C1 segment of cervical spinal cord (tissue), 14 donors: Measurements from ENCODE around the gene INTS6.
"Not testable (repeated sequence)": the region's sequence is repeated elsewhere in the genome, so short reads cannot be mapped to it uniquely, and the experiment has no call there.

Experiments used
- DNase-seq, 14 donors: peaks; one replicate each; lab custom pipeline; 2025; lab: John Stamatoyannopoulos, UW

The INTS6 gene

GRCh38 chr13:51415339-51415738 is 37.5 kb downstream of the INTS6 start:
- not testable (repeated sequence) for DNase-seq

DNA sequence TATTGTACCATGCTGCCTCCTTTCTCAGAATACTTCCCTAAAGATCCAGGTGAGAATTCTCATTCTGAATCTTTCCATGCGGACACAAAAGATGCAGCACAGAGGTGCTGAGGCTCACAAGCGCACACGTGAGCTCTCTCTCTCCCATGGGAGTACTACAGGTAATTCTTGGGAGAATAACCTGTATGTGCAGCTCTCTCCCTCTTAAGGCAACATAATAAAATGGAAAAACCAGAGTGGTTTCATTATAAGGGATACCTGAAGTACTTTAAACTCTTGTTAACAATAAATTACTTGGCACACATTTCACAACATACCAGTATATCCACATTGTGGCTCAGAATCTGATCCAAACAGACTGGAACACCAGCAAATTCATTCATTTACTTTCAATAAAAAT is 40.4 kb downstream of the INTS6 start:
- no peak for DNase-seq

GRCh38 chr13:51405176-51405575 is 47.7 kb downstream of the INTS6 start:
- DNase-seq, result no peak

DNA sequence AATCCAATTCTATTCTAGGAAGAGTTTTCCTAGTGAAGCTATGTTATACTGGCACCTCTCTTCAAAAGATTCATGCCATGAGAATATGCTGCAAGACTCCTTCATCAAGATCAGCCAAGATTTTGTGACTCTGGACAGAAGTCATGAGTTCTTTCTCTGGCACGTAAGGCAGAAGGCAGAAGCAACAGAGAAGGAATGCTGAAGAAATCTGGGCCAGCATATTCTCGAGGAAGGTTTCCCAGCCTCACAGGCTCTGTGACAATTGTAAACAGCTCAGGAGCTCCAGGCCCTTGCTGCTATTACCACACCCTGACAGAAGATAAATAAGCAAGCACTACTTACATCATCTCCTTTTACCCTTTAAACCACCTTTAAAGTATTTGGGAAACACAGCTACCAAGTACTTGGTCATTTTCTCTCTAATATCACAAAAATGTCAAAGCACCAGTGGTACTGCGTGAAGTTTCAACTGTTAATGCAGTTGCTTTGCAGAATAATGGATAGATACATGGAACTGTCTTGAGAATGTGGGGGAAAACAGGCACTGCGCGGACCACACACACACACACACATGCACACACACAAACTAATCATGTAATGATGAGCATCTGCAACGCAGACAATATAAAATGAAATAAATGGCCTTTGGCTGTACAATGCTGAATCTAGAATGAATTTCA is 55.4 kb downstream of the INTS6 start:
- DNase-seq, result peak in 6 of 14 donors; percentile 1 to 14 (median 2)

GRCh38 chr13:51396352-51396751 is 56.5 kb downstream of the INTS6 start:
- no peak for DNase-seq

DNA sequence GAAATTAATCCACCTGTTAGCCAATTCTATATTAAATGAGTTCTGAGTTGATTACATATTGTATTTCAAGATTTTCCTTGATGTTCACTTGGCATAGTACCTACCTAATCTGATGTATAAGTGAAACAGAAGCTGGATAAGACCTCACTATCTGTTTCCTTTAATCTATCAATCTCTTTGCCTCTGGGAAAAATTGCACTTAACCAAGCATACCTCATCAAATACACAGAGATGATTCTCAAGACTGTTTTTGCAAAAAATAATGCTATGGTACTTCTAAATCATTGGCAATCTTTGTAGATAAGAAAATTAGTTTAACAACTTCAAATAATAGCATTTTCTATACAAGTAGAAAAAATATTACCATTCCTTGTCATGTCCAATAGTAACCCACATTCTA is 58.1 kb downstream of the INTS6 start:
- DNase-seq, result no peak

- no peak for DNase-seq
These were observed 67.7 kb downstream of the INTS6 start for GRCh38 chr13:51385114-51385513.

DNA sequence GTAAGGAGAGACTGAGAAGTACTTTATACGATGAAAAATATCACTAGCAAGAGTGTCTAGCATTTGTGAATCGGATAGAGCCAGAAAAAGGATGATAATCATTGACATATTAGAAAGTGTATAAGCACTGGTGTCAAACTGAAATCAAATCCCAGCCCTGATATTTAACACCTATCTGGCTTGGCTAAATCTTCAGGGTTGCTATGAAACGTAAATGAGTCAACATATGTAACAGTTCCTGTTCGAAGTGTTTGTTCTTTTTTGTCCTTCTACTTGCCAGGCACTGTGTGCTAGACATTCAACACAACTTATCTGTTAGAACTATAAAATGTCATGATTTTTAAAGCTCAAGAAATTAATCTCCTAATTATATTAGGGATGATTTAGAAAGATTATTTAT is 72.6 kb downstream of the INTS6 start:
- no peak for DNase-seq

DNA sequence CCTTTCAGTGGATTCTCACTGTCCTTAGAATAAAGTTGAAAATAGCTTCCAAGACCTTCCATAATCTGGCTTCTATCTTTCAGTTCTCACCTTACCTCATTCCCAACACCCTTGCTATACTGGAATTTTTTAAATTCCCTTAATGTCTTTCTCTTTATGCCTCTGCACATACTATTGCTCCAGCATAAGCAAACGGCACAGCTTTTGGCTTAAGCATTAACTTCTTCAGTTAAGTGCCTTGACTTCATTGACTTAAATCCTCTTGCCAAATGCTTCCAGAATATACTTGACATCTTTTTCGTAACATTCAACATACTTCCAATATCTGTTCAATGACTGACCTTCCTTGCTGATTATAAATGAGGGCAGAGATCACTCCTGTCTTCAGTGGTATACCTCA is 79.4 kb downstream of the INTS6 start:
- no peak for DNase-seq

GRCh38 chr13:51371768-51372399 is 81.0 kb downstream of the INTS6 start:
- DNase-seq, result no peak

DNA sequence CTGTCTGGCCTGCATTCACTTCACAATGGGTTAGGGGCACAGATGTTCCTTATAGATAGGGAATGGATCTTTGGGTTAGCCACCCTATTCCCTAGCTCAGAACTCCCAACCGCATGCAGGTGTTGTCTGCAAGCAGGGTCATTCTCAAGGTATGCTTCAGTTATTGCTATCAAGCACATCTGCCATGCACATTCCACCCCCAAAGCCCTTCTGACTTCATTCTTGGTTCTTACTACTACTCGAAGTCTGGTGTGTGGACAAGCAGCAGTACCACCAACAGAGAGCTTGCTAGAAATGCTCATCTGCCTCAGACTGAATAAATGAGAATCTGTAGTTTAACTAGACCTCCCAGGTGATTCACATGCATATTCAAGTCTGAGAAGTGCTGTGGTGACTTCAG is 82.0 kb downstream of the INTS6 start:
- no peak for DNase-seq

GRCh38 chr13:51370116-51370515 is 82.7 kb downstream of the INTS6 start:
- DNase-seq, result no peak

DNA sequence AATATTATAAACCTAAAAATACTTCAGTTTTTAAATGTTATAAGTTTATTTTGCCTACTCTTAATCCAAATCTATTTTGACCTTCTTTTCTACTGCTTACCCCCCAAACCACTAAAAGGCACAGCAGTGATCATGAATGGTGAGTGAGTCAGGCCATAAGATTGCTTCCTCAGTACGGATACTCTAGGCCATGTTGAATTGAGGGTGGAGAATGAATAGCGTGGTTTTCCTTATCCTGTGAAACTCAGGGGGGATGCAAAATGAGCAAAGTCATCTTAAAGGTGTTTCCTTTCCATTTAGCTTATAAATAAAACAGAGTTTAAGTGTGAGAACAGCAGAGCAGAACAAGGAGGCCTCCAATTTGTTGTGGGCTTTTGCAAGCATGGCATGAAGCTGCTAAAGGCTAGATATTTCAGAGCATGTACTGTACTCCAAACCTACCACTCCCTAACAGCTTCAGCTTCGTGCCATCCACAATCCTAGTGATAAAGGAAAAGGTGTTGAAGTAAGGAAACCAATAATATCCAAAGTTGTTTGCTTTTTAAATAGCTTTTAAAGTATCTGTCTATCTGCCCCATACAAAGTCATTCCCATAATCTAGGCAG is 88.3 kb downstream of the INTS6 start:
- DNase-seq, result no peak

DNA sequence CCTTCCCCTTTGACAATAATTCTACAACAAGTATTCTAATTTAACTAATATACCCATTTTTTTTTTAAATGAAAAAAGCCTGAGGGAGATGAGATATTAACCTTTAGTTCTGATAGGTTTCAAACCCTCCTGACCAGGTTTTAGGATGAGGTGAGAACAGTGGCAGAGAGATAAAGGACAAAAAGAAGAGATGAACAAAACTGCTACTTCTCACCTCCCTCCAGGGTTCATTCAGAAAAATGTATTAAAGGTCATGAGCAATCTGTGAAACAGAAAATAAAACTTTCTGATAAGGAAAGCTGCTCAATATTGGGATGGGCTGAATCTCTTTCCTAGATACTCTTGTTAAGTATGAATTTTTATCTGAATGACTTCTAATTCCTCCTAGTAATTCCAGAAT is 89.2 kb downstream of the INTS6 start:
- no peak for DNase-seq

GRCh38 chr13:51361106-51361505 is 91.7 kb downstream of the INTS6 start:
- DNase-seq, result no peak

- no peak for DNase-seq
These were observed 92.3 kb downstream of the INTS6 start for GRCh38 chr13:51360489-51360888.

- DNase-seq, result no peak
These were observed 93.5 kb downstream of the INTS6 start for GRCh38 chr13:51359352-51359751.

DNA sequence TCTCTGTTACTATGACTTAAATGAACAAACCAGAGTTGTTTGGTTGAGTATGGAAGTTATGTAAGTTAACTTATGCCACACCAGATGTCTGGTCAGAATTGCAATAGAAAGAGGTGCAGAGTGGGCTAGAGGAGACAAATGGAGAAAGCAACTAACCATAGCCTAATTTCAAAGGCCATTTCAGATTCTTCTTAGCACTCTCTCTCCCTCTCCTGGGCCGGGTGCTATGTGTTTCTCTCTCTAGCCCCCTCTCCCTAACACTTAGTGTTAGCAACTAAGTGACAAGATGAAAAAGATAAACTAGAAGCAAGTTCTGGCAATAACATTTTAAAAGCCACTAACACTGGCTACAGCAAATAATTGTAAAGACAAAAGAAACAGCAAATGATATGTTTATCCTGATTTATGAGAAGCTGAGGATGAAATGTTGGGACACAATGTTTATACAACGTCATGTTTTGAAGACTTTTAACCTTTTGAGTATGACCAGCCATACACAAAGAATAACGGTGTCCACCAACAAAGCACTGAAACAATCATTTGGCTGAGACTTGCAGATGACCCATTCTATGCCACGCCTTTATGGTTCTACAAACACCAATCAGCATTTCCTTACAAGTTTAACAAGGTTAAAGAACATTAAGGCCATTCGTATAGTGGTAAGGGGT is 94.8 kb downstream of the INTS6 start:
- no peak for DNase-seq

DNA sequence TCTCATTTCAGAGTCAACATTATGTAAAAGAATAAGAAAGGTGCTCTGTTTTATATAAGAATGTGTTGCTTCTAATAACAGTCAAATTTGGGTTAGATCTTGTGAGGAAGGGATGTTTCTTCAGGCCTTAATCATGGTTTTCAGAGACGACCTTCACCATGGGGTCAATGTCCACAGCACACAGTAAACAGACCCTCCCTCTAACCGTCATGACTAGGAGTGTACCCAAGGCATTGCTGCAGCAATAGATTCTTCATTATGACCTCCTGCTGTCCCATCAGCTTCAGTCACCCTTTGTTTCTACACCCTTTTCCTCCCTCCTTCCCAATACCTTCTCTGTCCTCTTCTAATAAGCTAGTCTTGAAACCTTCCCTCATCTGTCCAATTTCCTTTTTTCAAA is 97.6 kb downstream of the INTS6 start:
- DNase-seq, result no peak

DNA sequence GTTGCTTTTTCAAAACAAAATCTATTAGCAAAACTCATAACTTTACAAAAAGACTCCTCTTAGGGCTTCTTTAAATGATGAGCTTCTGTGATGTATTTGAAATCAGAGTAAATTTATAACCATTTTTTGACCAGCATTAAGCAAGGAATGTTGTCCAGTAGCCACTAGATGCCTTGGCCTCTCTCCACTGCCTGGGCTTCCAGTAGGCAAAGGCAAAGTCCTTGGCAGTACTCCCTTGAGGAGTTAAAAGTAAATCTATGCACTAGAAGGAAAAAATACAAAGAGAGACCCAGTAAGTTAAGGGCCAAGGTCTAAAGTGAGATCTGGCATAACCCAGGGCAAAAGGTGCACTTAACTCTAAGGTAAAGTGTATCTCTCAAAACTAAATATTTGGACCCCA is 103.8 kb downstream of the INTS6 start:
- no peak for DNase-seq

GRCh38 chr13:51348069-51348967 is 104.5 kb downstream of the INTS6 start:
- no peak for DNase-seq

DNA sequence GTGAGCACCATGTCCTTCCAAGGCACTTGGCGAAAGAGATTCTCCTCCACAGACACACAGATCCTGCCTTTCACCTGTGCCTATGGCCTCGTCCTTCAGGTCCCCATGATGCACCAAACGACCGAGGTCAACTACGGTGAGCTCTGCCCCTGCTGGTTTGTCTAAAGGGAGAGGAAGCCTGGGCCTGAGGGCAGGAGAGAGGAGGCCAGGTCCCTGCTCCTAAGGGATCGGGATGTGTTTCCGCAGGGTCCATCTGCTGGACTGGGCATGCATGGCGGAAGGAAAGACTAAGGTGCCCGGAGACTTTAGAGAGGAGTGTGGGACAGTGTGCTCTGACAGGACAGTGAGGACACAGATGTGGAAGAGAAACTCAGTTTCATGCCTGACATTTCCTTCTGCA is 105.7 kb downstream of the INTS6 start:
- DNase-seq, result no peak
